ENCODE results near the gene SEMA5B.

DNA sequence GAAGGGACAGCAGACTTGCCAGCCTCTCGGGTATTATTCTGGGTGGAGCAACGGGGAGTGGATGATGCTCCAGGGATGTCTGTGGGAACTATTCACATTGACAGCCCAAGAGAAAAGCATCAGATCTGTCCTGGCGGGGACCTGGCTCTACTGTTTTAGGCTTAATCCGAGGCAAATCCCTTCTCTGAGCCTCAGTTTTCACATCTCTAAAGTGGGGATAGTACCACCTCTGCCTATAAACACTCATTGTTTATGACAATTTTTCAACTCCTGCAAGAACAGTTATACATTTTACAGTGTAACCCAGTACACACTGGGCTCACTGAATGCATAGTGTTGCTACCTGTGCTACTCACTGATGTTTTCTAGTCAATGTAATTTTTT is 48.5 kb upstream of the SEMA5B start:
- TF ChIP-seq POLR2AphosphoS5 (IDR thresholded peaks at IDR 0.05; ENCODE audit: low read depth, low read length) (no peak), SIN3A (IDR thresholded peaks at IDR 0.05; ENCODE audit: borderline replicate concordance, insufficient read depth, low read length) (no peak), TAF1 (IDR thresholded peaks at IDR 0.05; ENCODE audit: borderline replicate concordance, insufficient read depth, low read length) (no peak), FOXP2 (optimal IDR thresholded peaks at IDR 0.05; ENCODE audit: borderline replicate concordance, extremely low read depth, extremely low read length, insufficient read depth) (no peak)
- TF ChIP-seq, protein P1, sequence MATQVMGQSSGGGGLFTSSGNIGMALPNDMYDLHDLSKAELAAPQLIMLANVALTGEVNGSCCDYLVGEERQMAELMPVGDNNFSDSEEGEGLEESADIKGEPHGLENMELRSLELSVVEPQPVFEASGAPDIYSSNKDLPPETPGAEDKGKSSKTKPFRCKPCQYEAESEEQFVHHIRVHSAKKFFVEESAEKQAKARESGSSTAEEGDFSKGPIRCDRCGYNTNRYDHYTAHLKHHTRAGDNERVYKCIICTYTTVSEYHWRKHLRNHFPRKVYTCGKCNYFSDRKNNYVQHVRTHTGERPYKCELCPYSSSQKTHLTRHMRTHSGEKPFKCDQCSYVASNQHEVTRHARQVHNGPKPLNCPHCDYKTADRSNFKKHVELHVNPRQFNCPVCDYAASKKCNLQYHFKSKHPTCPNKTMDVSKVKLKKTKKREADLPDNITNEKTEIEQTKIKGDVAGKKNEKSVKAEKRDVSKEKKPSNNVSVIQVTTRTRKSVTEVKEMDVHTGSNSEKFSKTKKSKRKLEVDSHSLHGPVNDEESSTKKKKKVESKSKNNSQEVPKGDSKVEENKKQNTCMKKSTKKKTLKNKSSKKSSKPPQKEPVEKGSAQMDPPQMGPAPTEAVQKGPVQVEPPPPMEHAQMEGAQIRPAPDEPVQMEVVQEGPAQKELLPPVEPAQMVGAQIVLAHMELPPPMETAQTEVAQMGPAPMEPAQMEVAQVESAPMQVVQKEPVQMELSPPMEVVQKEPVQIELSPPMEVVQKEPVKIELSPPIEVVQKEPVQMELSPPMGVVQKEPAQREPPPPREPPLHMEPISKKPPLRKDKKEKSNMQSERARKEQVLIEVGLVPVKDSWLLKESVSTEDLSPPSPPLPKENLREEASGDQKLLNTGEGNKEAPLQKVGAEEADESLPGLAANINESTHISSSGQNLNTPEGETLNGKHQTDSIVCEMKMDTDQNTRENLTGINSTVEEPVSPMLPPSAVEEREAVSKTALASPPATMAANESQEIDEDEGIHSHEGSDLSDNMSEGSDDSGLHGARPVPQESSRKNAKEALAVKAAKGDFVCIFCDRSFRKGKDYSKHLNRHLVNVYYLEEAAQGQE (IDR thresholded peaks at IDR 0.05; ENCODE audit: insufficient read depth in 1 of 2, low read depth in 2 of 2, low read length in 2 of 2): no peak

Data from PFSK-1 (cell line).